Transverse colon (tissue), 4 donors: Measurements from ENCODE around the gene TDRD9.

Source experiments
- POLR2A ChIP-seq: fragments of 450-650 bp; IDR thresholded peaks from one replicate; pipeline ENCODE4 v1.6.1; 2016; ENCODE audit warnings: antibody characterized with exemption, mild to moderate bottlenecking, moderate library complexity
- POLR2AphosphoS5 ChIP-seq, 3 donors: sonication (generic); formaldehyde crosslinking; IDR thresholded peaks; one replicate each; pipeline ENCODE4 v1.6.1; 2016; ENCODE audit warnings: antibody characterized with exemption in 3 of 3
- TF ChIP-seq, protein P1 (sequence below), 5 experiments: fragments of 200-600 bp in 3 of 5; fragments of 450-650 bp in 2 of 5; sonication (generic) in 3 of 5; IDR thresholded peaks; 1 replicate in 2 of 5; 2 replicates in 3 of 5; pipeline ENCODE4 v1.5.1; 2016 to 2017; ENCODE audit warnings: antibody characterized with exemption in 5 of 5, inconsistent platforms in 3 of 5, mild to moderate bottlenecking in 2 of 5, moderate library complexity in 1 of 5

DNA sequence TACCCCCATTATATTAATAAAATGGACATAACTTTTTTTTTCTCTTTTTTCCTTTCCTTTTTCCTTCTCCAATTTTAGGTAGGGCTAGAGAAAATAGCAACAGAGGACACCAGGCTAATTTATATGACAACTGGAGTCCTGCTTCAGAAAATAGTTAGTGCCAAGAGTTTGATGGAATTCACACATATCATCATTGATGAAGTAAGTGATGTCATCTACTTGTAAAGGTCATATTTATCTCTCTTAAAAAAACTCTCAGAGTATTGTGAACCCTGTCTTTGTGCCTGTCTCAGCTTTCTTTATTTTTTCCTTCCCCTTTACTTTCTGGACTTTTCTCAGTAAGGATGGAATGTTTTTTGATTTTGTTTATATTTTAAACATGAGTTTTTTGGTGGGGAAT, 38.4 kb downstream of the TDRD9 start:
- TF ChIP-seq, protein P1, sequence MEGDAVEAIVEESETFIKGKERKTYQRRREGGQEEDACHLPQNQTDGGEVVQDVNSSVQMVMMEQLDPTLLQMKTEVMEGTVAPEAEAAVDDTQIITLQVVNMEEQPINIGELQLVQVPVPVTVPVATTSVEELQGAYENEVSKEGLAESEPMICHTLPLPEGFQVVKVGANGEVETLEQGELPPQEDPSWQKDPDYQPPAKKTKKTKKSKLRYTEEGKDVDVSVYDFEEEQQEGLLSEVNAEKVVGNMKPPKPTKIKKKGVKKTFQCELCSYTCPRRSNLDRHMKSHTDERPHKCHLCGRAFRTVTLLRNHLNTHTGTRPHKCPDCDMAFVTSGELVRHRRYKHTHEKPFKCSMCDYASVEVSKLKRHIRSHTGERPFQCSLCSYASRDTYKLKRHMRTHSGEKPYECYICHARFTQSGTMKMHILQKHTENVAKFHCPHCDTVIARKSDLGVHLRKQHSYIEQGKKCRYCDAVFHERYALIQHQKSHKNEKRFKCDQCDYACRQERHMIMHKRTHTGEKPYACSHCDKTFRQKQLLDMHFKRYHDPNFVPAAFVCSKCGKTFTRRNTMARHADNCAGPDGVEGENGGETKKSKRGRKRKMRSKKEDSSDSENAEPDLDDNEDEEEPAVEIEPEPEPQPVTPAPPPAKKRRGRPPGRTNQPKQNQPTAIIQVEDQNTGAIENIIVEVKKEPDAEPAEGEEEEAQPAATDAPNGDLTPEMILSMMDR (IDR thresholded peaks at IDR 0.05) = no peak
- TF ChIP-seq POLR2AphosphoS5 (IDR thresholded peaks at IDR 0.05) (no peak), POLR2A (no peak)
